Right renal pelvis (tissue), 4 donors: Measurements from ENCODE around the gene RFC2. TPM values are rescaled to one million over a fixed set of nuclear protein-coding genes. Genes with fewer than 3 reads are reported as not detected.
"Not testable (repeated sequence)": the region's sequence is repeated elsewhere in the genome, so short reads cannot be mapped to it uniquely, and the experiment has no call there.

ENCODE experiments used
- DNase-seq, 4 donors: peaks; one replicate each; pipeline ENCODE4 v3.0.0-alpha.2; 2013; ENCODE audit warnings: low read depth in 4 of 4, low spot score in 3 of 4, missing footprints in 1 of 4
- polyA plus RNA-seq, 4 donors: library from polyadenylated mRNA; unstranded; fragments of 120-200 nt; gene quantifications; one replicate each; pipeline ENCODE4 v1.2.1, GENCODE V29; 2013; ENCODE audit not compliant: insufficient read length in 4 of 4

RFC2 gene
- polyA plus RNA-seq, 4 donors, result 38.7 to 50.4 (median 48.3) TPM

GRCh38 chr7:74195139-74195860, 58.9 kb downstream of the RFC2 start:
- not testable (repeated sequence) for DNase-seq

- no peak for DNase-seq
These were observed 59.5 kb downstream of the RFC2 start for GRCh38 chr7:74194686-74195085.

GRCh38 chr7:74193913-74194312, 60.3 kb downstream of the RFC2 start:
- no peak for DNase-seq

- DNase-seq, result no peak
These were observed 61.1 kb downstream of the RFC2 start for GRCh38 chr7:74193054-74193453.

GRCh38 chr7:74191231-74191630, 63.0 kb downstream of the RFC2 start:
- DNase-seq, result no peak

- no peak for DNase-seq
These were observed 63.9 kb downstream of the RFC2 start for GRCh38 chr7:74190259-74190658.

- DNase-seq, result no peak
These were observed 66.1 kb downstream of the RFC2 start for GRCh38 chr7:74187915-74188675.

- no peak for DNase-seq
These were observed 68.6 kb downstream of the RFC2 start for GRCh38 chr7:74185636-74186035.

- no peak for DNase-seq
These were observed 69.2 kb downstream of the RFC2 start for GRCh38 chr7:74185016-74185415.

- no peak for DNase-seq
These were observed 70.3 kb downstream of the RFC2 start for GRCh38 chr7:74183653-74184450.

GRCh38 chr7:74183142-74183541, 71.1 kb downstream of the RFC2 start:
- DNase-seq, result no peak

- DNase-seq, result no peak
These were observed 71.6 kb downstream of the RFC2 start for GRCh38 chr7:74182453-74183090.

GRCh38 chr7:74181821-74182220, 72.4 kb downstream of the RFC2 start:
- DNase-seq, result no peak

Other genes starting within 250 kb of the RFC2 start
- gene ELN, start 226.2 kb downstream of the RFC2 start, polyA plus RNA-seq, result 100 to 1,000 TPM in 2 of 4 donors, 10 to 100 TPM in 2; 73.5 to 152 (median 95.9) TPM
- 10 to 100 TPM; 21.8 to 25.6 (median 23.5) TPM for gene LIMK1, start 170.6 kb downstream of the RFC2 start, polyA plus RNA-seq
- gene EIF4H, start 80.0 kb downstream of the RFC2 start, polyA plus RNA-seq, result 100 to 1,000 TPM; 278 to 305 (median 303) TPM
- 1 to 10 TPM; 2.2 to 2.8 (median 2.4) TPM for gene LAT2, start 44.4 kb downstream of the RFC2 start, polyA plus RNA-seq
- 10 to 100 TPM; 21.7 to 31.5 (median 25.4) TPM for gene CLIP2, start 35.0 kb upstream of the RFC2 start, polyA plus RNA-seq
- 10 to 100 TPM; 50.6 to 56.2 (median 52.4) TPM for gene GTF2IRD1, start 199.5 kb upstream of the RFC2 start, polyA plus RNA-seq